Measurements from ENCODE around the gene ADAT2. TPM values are rescaled to one million over a fixed set of nuclear protein-coding genes. Genes with fewer than 3 reads are reported as not detected.
A peak's percentile ranks its signal among the peaks of the same experiment; 100 is the strongest.

ADAT2 gene
- total and polyA plus RNA-seq, 2 of the 8 experiments (the other 6 are each of a cell fraction or from before 2014, with no cell fraction given) = 4.3 to 11.8 TPM

DNA sequence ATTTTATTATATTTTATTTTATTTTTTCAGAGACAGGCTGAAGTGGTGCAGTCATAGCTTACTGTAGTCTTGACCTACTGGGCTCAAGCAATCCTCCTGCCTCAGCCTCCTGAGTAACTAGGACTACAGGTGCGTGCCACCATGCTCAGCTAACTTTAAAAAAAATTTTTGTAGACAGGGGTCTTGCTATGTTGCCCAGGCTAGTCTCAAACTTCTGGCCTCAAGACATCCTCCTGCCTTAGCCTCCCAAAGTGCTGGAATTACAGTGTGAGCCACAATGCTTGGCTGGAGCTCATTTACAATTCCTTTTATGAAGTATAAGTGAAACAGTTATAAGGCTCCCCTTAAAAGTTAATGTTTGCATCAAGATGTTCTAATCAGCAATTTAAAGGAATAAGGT lies 46.5 kb upstream of the ADAT2 start:
- Histone ChIP-seq H3K23me2 (ENCODE audit: low read depth, low read length) (no peaks in the 10 kb centered on the region), H4K20me1 (replicated peaks in 1 of 2; ENCODE audit: control insufficient read depth in 1 of 2, insufficient read depth in 2 of 2, low read length in 2 of 2) (no peaks in the 10 kb centered on the region), H3K18ac (ENCODE audit: extremely low read depth, low read length) (no peak overlapping the region), H3K56ac (replicated peaks; ENCODE audit: insufficient read length, low read depth, low read length) (no peak overlapping the region), H2AK5ac (ENCODE audit: low read depth, low read length) (no peak overlapping the region), H3K27ac (ENCODE audit: low read depth, low read length) (no peak overlapping the region), H3K9me3 (ENCODE audit: insufficient read depth in 2 of 2, low read depth in 1 of 2, low read length in 1 of 2) (no peaks in the 10 kb centered on the region), H2AFZ (ENCODE audit: low read length) (no peak overlapping the region), H2BK15ac (ENCODE audit: low read length) (no peak overlapping the region), H3K79me1 (ENCODE audit: low read depth, low read length) (no peaks in the 10 kb centered on the region), H3K4me3 (ENCODE audit: extremely low read depth in 1 of 4, insufficient read depth in 2 of 4, low read depth in 3 of 4, low read length in 4 of 4) (no peak overlapping the region), H4K91ac (replicated peaks; ENCODE audit: insufficient read length, low read length) (no peak overlapping the region), H3K36me3 (ENCODE audit: control insufficient read depth in 2 of 4, insufficient read depth in 4 of 4, low read length in 3 of 4) (peaks cover 3 to 50% (median 20%) of the 10 kb centered on the region in 4 experiments; a peak in 7 of 8 replicates), H3K9ac (replicated peaks in 1 of 4; ENCODE audit: extremely low read depth in 1 of 4, low read depth in 3 of 4, low read length in 3 of 4) (no peak overlapping the region), H3K27me3 (replicated peaks in 1 of 4; ENCODE audit: control insufficient read depth in 3 of 4, extremely low read depth in 1 of 4, insufficient read depth in 3 of 4, low read length in 3 of 4) (no peaks in the 10 kb centered on the region), H2BK120ac (replicated peaks; ENCODE audit: low read depth, low read length) (no peak overlapping the region), H4K8ac (ENCODE audit: extremely low read depth, insufficient read depth, low read length) (no peak overlapping the region), H3K4ac (replicated peaks; ENCODE audit: insufficient read length, low read depth, low read length) (no peak overlapping the region), H2BK20ac (ENCODE audit: low read length) (no peak overlapping the region), H3K14ac (ENCODE audit: insufficient read length) (no peak overlapping the region), H3K79me2 (ENCODE audit: control insufficient read depth in 1 of 2, insufficient read depth in 2 of 2, low read length in 2 of 2) (no peaks in the 10 kb centered on the region), H4K5ac (ENCODE audit: insufficient read length, low read depth, low read length) (no peak overlapping the region), H2BK5ac (ENCODE audit: low read depth, low read length) (no peak overlapping the region), H3K4me2 (ENCODE audit: insufficient read depth in 1 of 2, low read depth in 2 of 2, low read length in 2 of 2) (no peak overlapping the region), H3K4me1 (replicated peaks in 1 of 4; ENCODE audit: control insufficient read depth in 3 of 4, insufficient read depth in 4 of 4, low read length in 3 of 4) (no peaks in the 10 kb centered on the region), H3K23ac (ENCODE audit: insufficient read length) (no peak overlapping the region), H2BK12ac (ENCODE audit: low read depth, low read length) (no peak overlapping the region)
- TF ChIP-seq CBX5 (IDR thresholded peaks at IDR 0.05; ENCODE audit: low read depth, low read length) = no peak
- TF ChIP-seq SP1 (IDR thresholded peaks at IDR 0.05; ENCODE audit: low read depth, low read length) = no peak
- TF ChIP-seq KDM1A (IDR thresholded peaks at IDR 0.05; ENCODE audit: borderline replicate concordance, low read length) = 0 out of 2 replicates have a peak, but pooled peaks have one; percentile 15
- TF ChIP-seq HDAC6 (IDR thresholded peaks at IDR 0.05; ENCODE audit: low read depth, low read length) = no peak
- TF ChIP-seq, protein P1, sequence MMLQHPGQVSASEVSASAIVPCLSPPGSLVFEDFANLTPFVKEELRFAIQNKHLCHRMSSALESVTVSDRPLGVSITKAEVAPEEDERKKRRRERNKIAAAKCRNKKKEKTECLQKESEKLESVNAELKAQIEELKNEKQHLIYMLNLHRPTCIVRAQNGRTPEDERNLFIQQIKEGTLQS (IDR thresholded peaks at IDR 0.05; ENCODE audit: insufficient read depth, low read depth, low read length) = no peak
- no peak for TF ChIP-seq POU5F1 (IDR thresholded peaks at IDR 0.05; ENCODE audit: low read depth, low read length)
- ChIA-PET POLR2A (ENCODE audit: partially characterized antibody) (interaction anchor here (1.9 to 2.6 kb wide), 2 partner anchors 8 to 14 kb away, joined by 5 to 8 read pairs; partner anchors contain the start of gene FUCA2), CTCF (ENCODE audit: partially characterized antibody) (no interaction called here)
- DNase-seq (ENCODE audit: low read depth in 1 of 2, low spot score in 2 of 2) = no peak
- no peak for FAIRE-seq
- WGBS, 2 experiments (ENCODE audit: extremely low coverage in 1 of 2, insufficient coverage in 1 of 2, insufficient read length in 1 of 2, insufficient replicate concordance in 2 of 2, low coverage in 1 of 2, low lambda C conversion rate in 2 of 2, missing lambda C conversion rate in 1 of 2) = 86% methylated on average over 1 of the region's 1 CpG; no CpG with 5 or more reads in 1 of the 2 experiments
